Astrocyte (in vitro differentiated cells and primary cell): ENCODE results near the gene FBLN2. TPM values are rescaled to one million over a fixed set of nuclear protein-coding genes. Genes with fewer than 3 reads are reported as not detected.

ENCODE experiments used
- DNase-seq: peaks from one replicate; pipeline ENCODE4 v3.0.0-alpha.2; 2010; ENCODE audit warnings: low read depth
- FAIRE-seq: peaks from 2 replicates; lab custom pipeline; 2011; peaks lifted over from hg19 to GRCh38; lab: Jason Lieb, UNC
- H2AFZ ChIP-seq: 2 replicates; pipeline ENCODE4 v1.6.0; 2012; ENCODE audit warnings: low read depth, low read length, inconsistent platforms
- H3K27ac ChIP-seq: 2 replicates; pipeline ENCODE4 v1.5.1; 2011; ENCODE audit warnings: low read depth, low read length, inconsistent platforms
- H3K27me3 ChIP-seq: 2 replicates; pipeline ENCODE4 v1.6.0; 2011; ENCODE audit warnings: low read length, inconsistent platforms; ENCODE audit not compliant: insufficient read depth
- H3K36me3 ChIP-seq: 2 replicates; pipeline ENCODE4 v1.5.1; 2011; ENCODE audit warnings: low read length, inconsistent platforms; ENCODE audit not compliant: insufficient read depth
- H3K4me1 ChIP-seq: 2 replicates; pipeline ENCODE4 v1.5.1; 2011; ENCODE audit warnings: low read length, inconsistent platforms; ENCODE audit not compliant: insufficient read depth
- H3K4me2 ChIP-seq: 2 replicates; pipeline ENCODE4 v1.6.0; 2012; ENCODE audit warnings: low read length, inconsistent platforms
- H3K4me3 ChIP-seq: 2 replicates; pipeline ENCODE4 v1.5.1; 2011; ENCODE audit warnings: low read depth, mild to moderate bottlenecking, low read length, inconsistent platforms; ENCODE audit not compliant: insufficient read depth
- H3K79me2 ChIP-seq: 2 replicates; pipeline ENCODE4 v1.6.0; 2012; ENCODE audit warnings: mild to moderate bottlenecking, low read length, inconsistent platforms; ENCODE audit not compliant: insufficient read depth
- H3K9ac ChIP-seq: 2 replicates; pipeline ENCODE4 v1.6.0; 2012; ENCODE audit warnings: mild to moderate bottlenecking, low read length, inconsistent platforms
- H3K9me3 ChIP-seq: 2 replicates; pipeline ENCODE4 v1.5.1; 2012; ENCODE audit warnings: low read depth, mild to moderate bottlenecking, low read length, inconsistent platforms; ENCODE audit not compliant: insufficient read depth
- H4K20me1 ChIP-seq: 2 replicates; pipeline ENCODE4 v1.6.0; 2012; ENCODE audit warnings: low read length, inconsistent platforms; ENCODE audit not compliant: insufficient read depth
- H3K27ac Mint-ChIP-seq: one replicate; pipeline ENCODE4 v1.8.0; 2021; ENCODE audit warnings: mild to moderate bottlenecking, mixed read lengths; ENCODE audit not compliant: unreplicated experiment
- H3K27me3 Mint-ChIP-seq: one replicate; pipeline ENCODE4 v1.8.0; 2021; ENCODE audit warnings: low read depth, mixed read lengths; ENCODE audit not compliant: unreplicated experiment
- H3K36me3 Mint-ChIP-seq: one replicate; pipeline ENCODE4 v1.8.0; 2021; ENCODE audit warnings: low read depth, mixed read lengths; ENCODE audit not compliant: unreplicated experiment
- H3K4me1 Mint-ChIP-seq: one replicate; pipeline ENCODE4 v1.8.0; 2021; ENCODE audit warnings: low read depth, mixed read lengths; ENCODE audit not compliant: unreplicated experiment
- H3K4me3 Mint-ChIP-seq: one replicate; pipeline ENCODE4 v1.8.0; 2021; ENCODE audit warnings: mild to moderate bottlenecking, moderate library complexity, mixed read lengths; ENCODE audit not compliant: unreplicated experiment
- H3K9me3 Mint-ChIP-seq: one replicate; pipeline ENCODE4 v1.8.0; 2021; ENCODE audit warnings: mild to moderate bottlenecking, mixed read lengths; ENCODE audit not compliant: unreplicated experiment
- EZH2 ChIP-seq: IDR thresholded peaks from 2 replicates; pipeline ENCODE4 v1.6.1; 2012; ENCODE audit warnings: mild to moderate bottlenecking, low read length, inconsistent platforms; ENCODE audit not compliant: insufficient read depth
- total RNA-seq: library from RNA; stranded (reverse); gene quantifications from 2 replicates; pipeline ENCODE4 v1.2.1, GENCODE V29; 2021
- TF ChIP-seq, protein P1 (sequence below): IDR thresholded peaks from 2 replicates; pipeline ENCODE4 v1.5.1; 2011; ENCODE audit warnings: low read depth, mild to moderate bottlenecking, inconsistent platforms, low read length, moderate library complexity; ENCODE audit not compliant: insufficient read depth

FBLN2 gene
- total RNA-seq, 1 donor from 2014 or later = 36.6 TPM

DNA sequence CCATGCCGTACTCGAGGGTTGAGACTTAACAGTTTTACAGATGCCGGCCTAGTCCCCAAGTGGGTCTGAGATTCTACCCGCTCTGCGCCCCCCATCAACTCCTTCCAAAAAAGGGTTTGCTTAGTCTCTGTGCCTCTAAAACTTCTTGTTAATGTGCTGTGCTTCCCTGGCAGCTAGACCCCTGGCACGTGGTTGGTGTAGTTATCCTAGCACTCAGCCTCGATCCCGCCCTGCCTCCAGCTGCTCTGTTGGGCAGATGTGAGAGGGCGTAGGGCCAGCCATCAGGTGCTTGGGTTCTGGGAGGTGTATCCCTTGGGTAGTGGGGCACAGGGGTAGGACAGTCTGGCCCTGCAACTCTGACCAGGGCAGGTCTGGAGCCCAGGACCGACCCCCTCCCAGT is 79.5 kb downstream of the FBLN2 start:
- Histone ChIP-seq H4K20me1 (no peaks in the 10 kb centered on the region), H2AFZ (no peak overlapping the region), H3K27me3 (no peaks in the 10 kb centered on the region), H3K9me3 (no peaks in the 10 kb centered on the region), H3K4me2 (no peak overlapping the region), H3K4me1 (no peaks in the 10 kb centered on the region), H3K79me2 (no peaks in the 10 kb centered on the region), H3K36me3 (no peaks in the 10 kb centered on the region), H3K27ac (no peak overlapping the region), H3K9ac (no peak overlapping the region), H3K4me3 (no peak overlapping the region)
- Mint-ChIP-seq H3K4me3 (no peak overlapping the region), H3K27me3 (peaks cover 36% of the 10 kb centered on the region), H3K4me1 (peaks cover under 1% of the 10 kb centered on the region), H3K27ac (no peak overlapping the region), H3K9me3 (peaks cover 3% of the 10 kb centered on the region), H3K36me3 (peaks cover 16% of the 10 kb centered on the region)
- no peak for TF ChIP-seq EZH2
- TF ChIP-seq, protein P1, sequence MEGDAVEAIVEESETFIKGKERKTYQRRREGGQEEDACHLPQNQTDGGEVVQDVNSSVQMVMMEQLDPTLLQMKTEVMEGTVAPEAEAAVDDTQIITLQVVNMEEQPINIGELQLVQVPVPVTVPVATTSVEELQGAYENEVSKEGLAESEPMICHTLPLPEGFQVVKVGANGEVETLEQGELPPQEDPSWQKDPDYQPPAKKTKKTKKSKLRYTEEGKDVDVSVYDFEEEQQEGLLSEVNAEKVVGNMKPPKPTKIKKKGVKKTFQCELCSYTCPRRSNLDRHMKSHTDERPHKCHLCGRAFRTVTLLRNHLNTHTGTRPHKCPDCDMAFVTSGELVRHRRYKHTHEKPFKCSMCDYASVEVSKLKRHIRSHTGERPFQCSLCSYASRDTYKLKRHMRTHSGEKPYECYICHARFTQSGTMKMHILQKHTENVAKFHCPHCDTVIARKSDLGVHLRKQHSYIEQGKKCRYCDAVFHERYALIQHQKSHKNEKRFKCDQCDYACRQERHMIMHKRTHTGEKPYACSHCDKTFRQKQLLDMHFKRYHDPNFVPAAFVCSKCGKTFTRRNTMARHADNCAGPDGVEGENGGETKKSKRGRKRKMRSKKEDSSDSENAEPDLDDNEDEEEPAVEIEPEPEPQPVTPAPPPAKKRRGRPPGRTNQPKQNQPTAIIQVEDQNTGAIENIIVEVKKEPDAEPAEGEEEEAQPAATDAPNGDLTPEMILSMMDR = no peak
- FAIRE-seq = no peak
- no peak for DNase-seq

DNA sequence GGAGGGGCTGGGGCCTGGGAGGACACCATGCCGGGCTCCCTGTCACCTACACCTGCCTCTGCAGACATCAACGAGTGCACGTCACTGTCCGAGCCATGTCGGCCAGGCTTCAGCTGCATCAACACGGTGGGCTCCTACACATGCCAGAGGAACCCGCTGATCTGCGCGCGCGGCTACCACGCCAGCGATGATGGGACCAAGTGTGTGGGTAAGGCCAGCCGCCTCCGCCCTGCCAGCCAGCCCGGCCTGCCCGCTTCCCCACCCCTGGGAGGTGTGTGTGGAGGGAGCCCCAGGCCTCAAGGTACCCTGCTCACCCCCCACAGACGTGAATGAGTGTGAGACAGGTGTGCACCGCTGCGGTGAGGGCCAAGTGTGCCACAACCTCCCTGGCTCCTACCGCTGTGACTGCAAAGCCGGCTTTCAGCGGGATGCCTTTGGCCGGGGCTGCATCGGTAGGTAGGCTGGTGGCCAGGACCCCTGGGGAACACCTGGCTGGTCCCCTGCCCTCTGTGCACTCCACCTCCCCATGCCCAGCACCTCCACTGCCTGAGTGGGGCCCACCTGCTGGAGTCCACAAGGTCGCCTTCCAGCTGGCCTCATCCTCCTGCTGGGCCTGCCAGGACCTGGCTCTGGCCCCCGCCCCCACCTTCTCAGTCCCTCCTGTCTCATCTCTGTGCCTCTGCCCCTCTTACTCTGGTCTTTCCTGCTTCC is 80.1 kb downstream of the FBLN2 start:
- no peak overlapping the region for H3K4me3 Mint-ChIP-seq
- Histone ChIP-seq H3K36me3 (no peaks in the 10 kb centered on the region), H3K4me1 (no peaks in the 10 kb centered on the region), H3K9me3 (no peaks in the 10 kb centered on the region), H3K79me2 (no peaks in the 10 kb centered on the region), H2AFZ (no peak overlapping the region), H3K4me2 (no peak overlapping the region), H3K27me3 (no peaks in the 10 kb centered on the region), H3K27ac (no peak overlapping the region), H3K4me3 (no peak overlapping the region), H4K20me1 (no peaks in the 10 kb centered on the region), H3K9ac (no peak overlapping the region)
- H3K27me3 Mint-ChIP-seq = peaks cover 39% of the 10 kb centered on the region
- peaks cover 3% of the 10 kb centered on the region for H3K9me3 Mint-ChIP-seq
- FAIRE-seq (no peak), DNase-seq (no peak)
- no peak overlapping the region for H3K27ac Mint-ChIP-seq
- H3K4me1 Mint-ChIP-seq = no peaks in the 10 kb centered on the region
- H3K36me3 Mint-ChIP-seq = peaks cover 16% of the 10 kb centered on the region
- no peak for TF ChIP-seq EZH2
- TF ChIP-seq, protein P1 = no peak

DNA sequence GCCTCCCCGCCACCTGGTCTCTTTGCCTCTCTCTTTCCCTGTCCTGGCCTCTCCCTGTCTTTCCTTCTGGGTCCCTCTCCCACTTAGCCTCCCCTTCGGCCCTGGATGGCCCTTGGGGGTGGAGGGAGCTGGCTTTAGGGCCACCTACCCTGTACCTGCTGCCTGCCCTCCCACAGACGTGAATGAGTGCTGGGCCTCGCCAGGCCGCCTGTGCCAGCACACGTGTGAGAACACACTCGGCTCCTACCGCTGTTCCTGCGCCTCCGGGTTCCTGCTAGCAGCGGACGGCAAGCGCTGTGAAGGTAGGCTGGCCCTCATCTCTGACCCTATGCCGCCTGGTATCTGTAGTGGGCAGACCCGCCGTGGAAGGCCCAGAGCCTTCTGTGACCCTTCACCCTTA is 80.7 kb downstream of the FBLN2 start:
- no peak for DNase-seq
- H3K9me3 ChIP-seq = no peaks in the 10 kb centered on the region

More for the DNA sequence above, 80.7 kb downstream of the FBLN2 start:
- no peaks in the 10 kb centered on the region for H3K4me1 ChIP-seq
- no peak for FAIRE-seq
- H3K9ac ChIP-seq = no peak overlapping the region
- Mint-ChIP-seq H3K4me3 (no peak overlapping the region), H3K4me1 (no peaks in the 10 kb centered on the region), H3K36me3 (peaks cover 16% of the 10 kb centered on the region), H3K9me3 (peaks cover 3% of the 10 kb centered on the region), H3K27ac (no peak overlapping the region), H3K27me3 (peaks cover 39% of the 10 kb centered on the region)
- H2AFZ ChIP-seq = no peak overlapping the region
- no peak overlapping the region for H3K27ac ChIP-seq
- H4K20me1 ChIP-seq = no peaks in the 10 kb centered on the region
- H3K27me3 ChIP-seq = no peaks in the 10 kb centered on the region
- H3K4me2 ChIP-seq = no peak overlapping the region
- no peaks in the 10 kb centered on the region for H3K79me2 ChIP-seq
- TF ChIP-seq EZH2 = no peak
- TF ChIP-seq, protein P1 = no peak
- H3K36me3 ChIP-seq = no peaks in the 10 kb centered on the region
- no peak overlapping the region for H3K4me3 ChIP-seq
